T-helper 9 cell (primary cell): ENCODE results near the gene FAM43A.
A peak's percentile ranks its signal among the peaks of the same experiment; 100 is the strongest.

Experiments used
- DNase-seq: peaks from one replicate; pipeline ENCODE4 v3.0.0-alpha.2; 2020
- total RNA-seq, 2 donors: gene quantifications; one replicate each; lab custom pipeline; 2026; lab: John Stamatoyannopoulos, UW

The FAM43A gene
- total RNA-seq: 15.0 to 15.2 reads per million in 2 donors

- DNase-seq: peak; percentile 52
Observed at GRCh38 chr3:194685718-194686413, at the start of gene FAM43A. FAM43A (plus strand) TSS chr3:194685883; CDS start chr3:194686827, 944 bp downstream.

GRCh38 chr3:194637066-194637465 is 48.6 kb upstream of the FAM43A start:
- DNase-seq: no peak

DNA sequence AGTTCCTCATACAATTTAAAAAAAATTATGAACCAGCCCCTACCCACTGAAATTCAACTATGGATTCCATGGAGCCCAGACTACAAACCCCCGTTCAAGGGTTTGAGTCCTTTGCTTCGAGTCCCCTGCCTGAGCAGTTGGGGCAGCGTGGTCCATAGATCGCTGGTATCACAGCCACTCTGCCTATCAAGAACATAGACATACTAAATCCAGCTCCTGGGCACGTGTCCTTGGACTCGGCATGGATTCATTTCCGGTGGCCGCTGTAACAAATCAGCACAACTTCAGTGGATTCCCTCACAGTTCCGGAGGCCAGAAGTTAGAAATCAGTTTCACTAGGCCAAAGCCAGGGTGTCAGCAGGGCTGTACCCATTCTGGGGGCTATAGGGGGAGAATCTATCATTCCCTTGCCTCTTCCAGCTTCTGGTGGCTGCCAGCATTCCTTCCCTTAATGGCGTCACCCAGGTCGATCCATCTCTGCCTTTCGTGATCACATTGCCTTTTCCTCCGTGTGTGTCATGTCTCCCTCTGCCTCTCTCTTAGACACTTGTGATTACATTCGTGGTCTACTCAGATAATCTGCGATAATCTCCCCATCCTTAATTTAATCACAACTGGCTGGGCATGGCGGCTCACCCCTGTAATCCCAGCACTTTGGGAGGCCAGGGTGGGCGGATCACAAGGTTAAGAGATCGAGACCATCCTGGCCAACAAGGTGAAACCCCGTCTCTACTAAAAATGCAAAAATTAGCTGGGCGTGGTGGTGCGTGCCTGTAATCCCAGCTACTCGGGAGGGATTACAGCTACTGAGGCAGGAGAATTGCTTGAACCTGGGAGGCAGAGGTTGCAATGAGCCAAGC is 47.9 kb upstream of the FAM43A start:
- no peak for DNase-seq

- no peak for DNase-seq
Observed at GRCh38 chr3:194638991-194639605, 46.6 kb upstream of the FAM43A start.

GRCh38 chr3:194640829-194641228 is 44.9 kb upstream of the FAM43A start:
- DNase-seq: peak; percentile 8

- no peak for DNase-seq
Observed at GRCh38 chr3:194642769-194643168, 42.9 kb upstream of the FAM43A start.

GRCh38 chr3:194647747-194648146 is 37.9 kb upstream of the FAM43A start:
- no peak for DNase-seq

DNA sequence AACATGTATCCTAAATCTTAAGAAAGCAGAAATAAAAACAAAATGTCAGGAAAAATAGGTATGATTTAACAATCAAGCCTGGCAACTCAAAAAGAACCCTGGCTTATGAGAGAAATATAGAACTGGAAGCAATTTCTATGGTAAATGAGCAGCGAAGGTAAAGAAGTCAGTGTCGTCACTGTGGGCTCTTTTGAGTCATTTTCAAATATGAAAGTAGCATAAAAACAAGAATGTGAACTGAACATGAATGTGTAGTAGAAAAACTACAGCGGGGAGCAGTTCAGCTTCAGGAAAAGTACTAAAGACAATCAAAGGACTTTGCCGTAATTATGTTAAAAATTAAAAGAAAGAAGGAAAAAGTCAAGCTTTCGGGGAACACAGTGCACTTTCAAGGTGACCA is 31.2 kb upstream of the FAM43A start:
- DNase-seq: no peak

- DNase-seq: no peak
Observed at GRCh38 chr3:194657439-194657838, 28.2 kb upstream of the FAM43A start.

DNA sequence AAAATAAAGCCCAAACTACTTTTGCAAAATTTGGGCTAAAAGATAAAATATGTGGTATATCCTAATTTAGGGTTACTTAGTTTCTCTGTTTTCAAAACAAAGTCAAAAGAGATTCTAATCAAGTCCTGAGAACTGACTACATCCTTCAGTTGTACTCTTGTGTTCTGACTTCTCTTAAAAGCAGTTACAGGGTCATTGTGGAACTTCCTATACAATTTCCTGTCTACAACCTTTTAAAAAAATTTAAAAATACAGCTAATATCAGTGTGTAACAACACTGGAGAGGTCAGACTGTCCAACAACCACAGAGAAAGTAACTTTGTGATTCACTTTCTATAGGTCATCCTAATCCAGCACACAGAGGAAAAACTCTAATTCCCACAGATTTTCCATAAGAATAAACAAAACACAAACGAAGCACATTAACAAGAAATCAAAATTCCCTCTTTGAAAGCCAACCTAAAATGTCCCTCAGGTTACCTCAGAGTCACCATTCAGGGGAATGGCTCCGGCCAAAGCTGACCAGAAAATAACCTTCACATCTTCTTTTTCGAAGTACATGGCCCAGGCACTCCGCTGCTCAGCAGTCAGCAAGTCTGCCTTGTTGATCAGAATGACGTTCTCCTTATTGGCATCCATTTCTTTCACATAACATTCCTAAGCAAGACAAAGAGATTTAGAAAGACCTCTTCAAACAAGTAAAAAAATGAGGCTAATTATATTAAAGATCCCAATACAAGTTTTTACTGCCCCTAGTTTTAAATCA is 27.0 kb upstream of the FAM43A start:
- DNase-seq: no peak

DNA sequence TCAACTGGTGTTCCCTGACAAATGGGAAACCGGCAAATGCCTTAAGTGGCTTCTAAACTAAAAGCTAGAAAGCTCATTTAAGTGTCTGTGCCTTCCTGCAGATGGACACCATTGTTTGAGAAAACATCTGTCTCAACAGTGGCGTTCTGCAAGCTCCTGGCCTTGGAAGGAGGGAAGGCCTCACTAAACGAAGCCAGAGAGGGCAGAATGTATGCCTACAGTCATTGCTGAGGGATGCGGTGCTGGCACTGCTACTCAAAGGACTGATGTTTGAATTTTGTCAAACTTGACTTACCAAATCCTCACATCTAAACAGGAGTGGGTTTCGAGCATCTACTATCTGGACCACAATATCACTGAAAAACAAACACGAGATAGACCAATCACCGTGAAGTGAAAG is 25.9 kb upstream of the FAM43A start:
- no peak for DNase-seq

DNA sequence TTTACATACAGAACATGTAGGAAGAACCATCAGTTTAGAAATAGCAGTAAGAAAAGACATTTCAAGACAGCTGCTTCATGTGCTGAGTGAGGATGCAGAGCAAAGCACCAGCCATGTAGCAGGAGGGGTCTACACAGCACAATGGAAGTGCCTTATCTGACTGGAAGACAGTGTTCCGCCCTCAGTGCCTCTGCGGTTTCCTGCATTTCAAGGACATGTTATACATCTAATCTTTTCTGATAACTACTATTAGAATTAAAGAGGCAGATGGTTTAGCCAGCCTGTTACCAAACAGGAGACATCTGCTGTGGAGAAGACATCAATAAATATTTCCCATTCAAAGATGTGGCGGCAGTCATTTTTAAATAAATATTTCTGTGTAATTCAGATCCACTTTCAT is 24.3 kb upstream of the FAM43A start:
- DNase-seq: no peak

DNA sequence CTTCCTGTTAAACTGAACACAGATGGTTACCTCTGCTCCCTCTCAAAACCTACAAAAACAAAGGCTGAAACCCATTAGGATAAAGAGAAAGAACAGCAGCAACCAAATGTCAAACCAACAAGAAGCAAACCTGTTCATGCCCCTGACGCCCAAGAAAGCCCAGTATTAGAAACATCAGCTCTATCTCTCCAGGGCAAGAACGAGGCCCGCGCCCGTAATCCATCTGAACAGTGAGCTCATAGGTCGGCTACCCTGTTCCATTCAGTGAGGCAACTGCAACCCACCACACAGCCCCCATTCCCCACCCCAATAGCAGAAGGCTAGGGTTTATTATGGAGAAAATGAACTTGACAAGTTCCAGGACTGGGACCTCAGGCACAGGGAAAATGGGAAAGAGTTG is 23.7 kb upstream of the FAM43A start:
- no peak for DNase-seq

DNA sequence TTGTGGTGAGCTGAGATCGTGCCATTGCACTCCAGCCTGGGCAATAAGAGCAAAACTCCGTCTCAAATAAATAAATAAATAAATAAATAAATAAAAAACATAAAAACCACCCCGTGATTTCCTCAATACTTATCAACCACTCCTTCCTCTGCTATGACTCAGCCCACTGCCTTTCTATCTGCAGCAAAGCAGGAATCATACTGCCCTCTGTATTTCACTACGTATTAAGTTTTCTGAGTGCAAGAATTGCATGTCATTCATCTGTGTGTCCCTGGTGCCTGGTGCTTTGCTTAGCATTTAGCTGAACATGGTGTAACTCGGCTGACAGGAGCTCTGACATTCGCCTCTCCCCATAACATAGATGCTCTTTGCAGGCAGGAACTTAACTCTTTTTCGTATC is 20.8 kb upstream of the FAM43A start:
- no peak for DNase-seq

- DNase-seq: no peak
Observed at GRCh38 chr3:194667363-194667762, 18.3 kb upstream of the FAM43A start.

- no peak for DNase-seq
Observed at GRCh38 chr3:194671511-194671899, 14.2 kb upstream of the FAM43A start.

GRCh38 chr3:194671900-194672808 is 13.5 kb upstream of the FAM43A start, which contains the start of gene LSG1:
LSG1 (minus strand) TSS chr3:194672191; CDS start chr3:194672162, 29 bp downstream.
- DNase-seq: peak; percentile 80

- DNase-seq: no peak
Observed at GRCh38 chr3:194672876-194673275, 12.8 kb upstream of the FAM43A start.

GRCh38 chr3:194673761-194674160 is 11.9 kb upstream of the FAM43A start:
- DNase-seq: no peak

DNA sequence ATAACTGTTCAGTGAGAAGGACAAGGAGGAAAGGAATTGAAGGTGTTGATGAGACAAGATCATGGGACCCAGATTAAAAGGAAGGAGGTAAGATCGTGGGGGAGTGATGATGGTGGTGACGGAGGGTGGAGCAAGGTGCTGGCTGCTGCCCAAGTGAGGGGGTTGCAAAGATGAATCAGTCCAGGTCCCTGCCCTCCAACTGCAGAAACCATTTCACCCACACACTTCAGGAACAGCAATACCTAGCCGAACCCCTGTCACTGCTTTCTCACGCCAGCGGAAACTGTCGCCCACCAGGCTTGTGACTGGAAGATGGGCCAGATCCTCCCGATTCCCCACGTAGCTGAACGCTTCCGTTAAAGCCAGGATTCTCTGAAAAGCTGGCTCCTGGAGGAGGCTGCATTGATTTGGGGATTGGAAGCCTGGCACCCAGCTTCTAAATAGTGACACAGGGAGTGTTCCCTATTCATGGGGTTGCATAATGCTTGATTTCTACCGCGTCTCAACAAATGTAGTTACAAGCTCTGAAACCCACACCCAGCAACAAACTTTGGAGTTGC is 10.5 kb upstream of the FAM43A start:
- no peak for DNase-seq

DNA sequence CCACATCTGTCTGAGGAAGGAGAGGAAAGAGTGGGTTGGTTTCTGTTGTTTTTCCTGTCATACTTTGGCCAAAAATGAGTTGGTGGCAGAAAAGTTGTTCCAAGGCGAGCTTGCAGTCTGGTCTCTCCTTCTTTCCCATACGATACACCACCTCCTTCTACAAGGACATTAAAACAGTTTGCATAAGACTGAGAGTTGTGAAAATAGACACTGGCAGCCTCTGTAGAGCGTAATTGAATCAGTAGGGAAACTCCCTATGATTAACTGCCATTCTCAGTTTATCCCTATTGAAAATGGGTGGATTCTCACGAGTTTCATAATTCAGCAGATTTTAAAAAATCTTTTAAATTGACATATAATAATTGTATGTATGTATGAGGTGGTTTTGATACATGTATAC is 10.0 kb upstream of the FAM43A start:
- no peak for DNase-seq
